SH-SY5Y (cell line): Measurements from ENCODE around the gene PTPRR.

ENCODE experiments used
- GATA2 ChIP-seq: IDR thresholded peaks from 2 replicates; pipeline ENCODE4 v1.6.1; 2011; ENCODE audit warnings: mild to moderate bottlenecking, low read depth, low read length
- GATA3 ChIP-seq: IDR thresholded peaks from 2 replicates; pipeline ENCODE4 v1.6.1; 2011; ENCODE audit warnings: low read depth, mild to moderate bottlenecking, low read length, moderate library complexity

Gene PTPRR

GRCh38 chr12:70838127-70838526 is 82.4 kb downstream of the PTPRR start:
- TF ChIP-seq GATA2 (no peak), GATA3 (no peak)

- no peak for TF ChIP-seq GATA2
- TF ChIP-seq GATA3, result no peak
These were observed 83.5 kb downstream of the PTPRR start for GRCh38 chr12:70837026-70837425.

- TF ChIP-seq GATA2, result no peak
- no peak for TF ChIP-seq GATA3
These were observed 84.6 kb downstream of the PTPRR start for GRCh38 chr12:70835948-70836347.

GRCh38 chr12:70831543-70831942 is 89.0 kb downstream of the PTPRR start:
- TF ChIP-seq GATA3 (no peak), GATA2 (no peak)

GRCh38 chr12:70830221-70831061 is 90.1 kb downstream of the PTPRR start:
- TF ChIP-seq GATA3, result no peak
- TF ChIP-seq GATA2, result no peak

GRCh38 chr12:70829070-70829469 is 91.5 kb downstream of the PTPRR start:
- TF ChIP-seq GATA2, result no peak
- no peak for TF ChIP-seq GATA3

- TF ChIP-seq GATA3, result no peak
These were observed 92.2 kb downstream of the PTPRR start for GRCh38 chr12:70828351-70828750.

- no peak for TF ChIP-seq GATA2
- TF ChIP-seq GATA3, result no peak
These were observed 94.4 kb downstream of the PTPRR start for GRCh38 chr12:70826156-70826555.

GRCh38 chr12:70824511-70824910 is 96.0 kb downstream of the PTPRR start:
- no peak for TF ChIP-seq GATA2
- no peak for TF ChIP-seq GATA3

- TF ChIP-seq GATA2, result no peak
- TF ChIP-seq GATA3, result no peak
These were observed 97.2 kb downstream of the PTPRR start for GRCh38 chr12:70823182-70823976.

GRCh38 chr12:70822412-70822811 is 98.1 kb downstream of the PTPRR start:
- TF ChIP-seq GATA2, result no peak
- TF ChIP-seq GATA3, result no peak

- no peak for TF ChIP-seq GATA2
- TF ChIP-seq GATA3, result no peak
These were observed 104.6 kb downstream of the PTPRR start for GRCh38 chr12:70815971-70816391.

GRCh38 chr12:70815056-70815455 is 105.5 kb downstream of the PTPRR start:
- TF ChIP-seq GATA3 (no peak), GATA2 (no peak)

- TF ChIP-seq GATA2, result no peak
- no peak for TF ChIP-seq GATA3
These were observed 107.0 kb downstream of the PTPRR start for GRCh38 chr12:70813559-70813958.

GRCh38 chr12:70812136-70812535 is 108.4 kb downstream of the PTPRR start:
- TF ChIP-seq GATA3 (no peak), GATA2 (no peak)

- TF ChIP-seq GATA2 (no peak), GATA3 (no peak)
These were observed 110.7 kb downstream of the PTPRR start for GRCh38 chr12:70809887-70810286.
